Panc1 (cell line): ENCODE data around the gene COP1.

Experiments
- POLR2AphosphoS5 ChIP-seq: IDR thresholded peaks from 2 replicates; pipeline ENCODE4 v1.6.1; 2012; ENCODE audit warnings: mild to moderate bottlenecking, low read depth, low read length, moderate library complexity
- SIN3A ChIP-seq: IDR thresholded peaks from 2 replicates; pipeline ENCODE4 v1.6.1; 2012; ENCODE audit warnings: low read depth, mild to moderate bottlenecking, low read length, moderate library complexity, borderline replicate concordance; ENCODE audit not compliant: insufficient read depth
- TCF7L2 ChIP-seq: IDR thresholded peaks from 2 replicates; pipeline ENCODE4 v1.6.1; 2011; ENCODE audit warnings: mild to moderate bottlenecking, low read depth, low read length, inconsistent platforms
- TF ChIP-seq, protein P1 (sequence below): fragments of 450-650 bp; IDR thresholded peaks from 2 replicates; pipeline ENCODE4 v1.5.1; 2017; ENCODE audit warnings: mild to moderate bottlenecking
- TF ChIP-seq, protein P2 (sequence below), 2 experiments: IDR thresholded peaks; 2 replicates each; pipeline ENCODE4 v1.6.1; 2011 to 2012; ENCODE audit warnings: low read depth in 2 of 2, control low read depth in 1 of 2, low read length in 1 of 2, mild to moderate bottlenecking in 1 of 2, moderate library complexity in 1 of 2; ENCODE audit not compliant: insufficient read depth in 1 of 2

DNA sequence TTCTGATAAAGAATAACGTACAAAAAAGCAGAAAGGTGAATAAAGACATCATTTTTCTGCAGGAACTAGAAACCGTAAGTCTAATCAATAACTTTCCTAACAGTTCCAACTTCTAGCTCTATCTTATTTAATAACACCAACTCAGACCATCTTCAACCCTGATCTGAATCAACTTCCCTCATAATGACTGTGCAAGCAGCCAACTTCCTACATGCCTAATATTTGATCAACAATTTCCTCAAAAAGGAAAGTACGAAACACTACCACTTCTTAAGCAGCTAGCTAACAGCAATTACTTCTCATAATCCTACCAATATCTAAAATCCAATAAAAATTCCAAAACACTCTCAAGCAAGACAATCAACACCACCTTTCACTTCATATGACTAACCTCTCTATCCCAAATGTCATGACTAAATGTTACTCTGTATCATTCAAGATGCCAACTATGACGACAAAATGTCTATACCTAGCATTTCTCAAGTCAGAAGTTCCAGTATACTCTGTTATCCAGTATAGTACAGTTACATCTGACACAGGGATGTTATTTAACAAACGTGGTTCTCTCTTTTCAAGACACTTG is 1.7 kb downstream of the COP1 start:
- TF ChIP-seq, protein P1, sequence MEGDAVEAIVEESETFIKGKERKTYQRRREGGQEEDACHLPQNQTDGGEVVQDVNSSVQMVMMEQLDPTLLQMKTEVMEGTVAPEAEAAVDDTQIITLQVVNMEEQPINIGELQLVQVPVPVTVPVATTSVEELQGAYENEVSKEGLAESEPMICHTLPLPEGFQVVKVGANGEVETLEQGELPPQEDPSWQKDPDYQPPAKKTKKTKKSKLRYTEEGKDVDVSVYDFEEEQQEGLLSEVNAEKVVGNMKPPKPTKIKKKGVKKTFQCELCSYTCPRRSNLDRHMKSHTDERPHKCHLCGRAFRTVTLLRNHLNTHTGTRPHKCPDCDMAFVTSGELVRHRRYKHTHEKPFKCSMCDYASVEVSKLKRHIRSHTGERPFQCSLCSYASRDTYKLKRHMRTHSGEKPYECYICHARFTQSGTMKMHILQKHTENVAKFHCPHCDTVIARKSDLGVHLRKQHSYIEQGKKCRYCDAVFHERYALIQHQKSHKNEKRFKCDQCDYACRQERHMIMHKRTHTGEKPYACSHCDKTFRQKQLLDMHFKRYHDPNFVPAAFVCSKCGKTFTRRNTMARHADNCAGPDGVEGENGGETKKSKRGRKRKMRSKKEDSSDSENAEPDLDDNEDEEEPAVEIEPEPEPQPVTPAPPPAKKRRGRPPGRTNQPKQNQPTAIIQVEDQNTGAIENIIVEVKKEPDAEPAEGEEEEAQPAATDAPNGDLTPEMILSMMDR = no peak
- TF ChIP-seq, protein P2, sequence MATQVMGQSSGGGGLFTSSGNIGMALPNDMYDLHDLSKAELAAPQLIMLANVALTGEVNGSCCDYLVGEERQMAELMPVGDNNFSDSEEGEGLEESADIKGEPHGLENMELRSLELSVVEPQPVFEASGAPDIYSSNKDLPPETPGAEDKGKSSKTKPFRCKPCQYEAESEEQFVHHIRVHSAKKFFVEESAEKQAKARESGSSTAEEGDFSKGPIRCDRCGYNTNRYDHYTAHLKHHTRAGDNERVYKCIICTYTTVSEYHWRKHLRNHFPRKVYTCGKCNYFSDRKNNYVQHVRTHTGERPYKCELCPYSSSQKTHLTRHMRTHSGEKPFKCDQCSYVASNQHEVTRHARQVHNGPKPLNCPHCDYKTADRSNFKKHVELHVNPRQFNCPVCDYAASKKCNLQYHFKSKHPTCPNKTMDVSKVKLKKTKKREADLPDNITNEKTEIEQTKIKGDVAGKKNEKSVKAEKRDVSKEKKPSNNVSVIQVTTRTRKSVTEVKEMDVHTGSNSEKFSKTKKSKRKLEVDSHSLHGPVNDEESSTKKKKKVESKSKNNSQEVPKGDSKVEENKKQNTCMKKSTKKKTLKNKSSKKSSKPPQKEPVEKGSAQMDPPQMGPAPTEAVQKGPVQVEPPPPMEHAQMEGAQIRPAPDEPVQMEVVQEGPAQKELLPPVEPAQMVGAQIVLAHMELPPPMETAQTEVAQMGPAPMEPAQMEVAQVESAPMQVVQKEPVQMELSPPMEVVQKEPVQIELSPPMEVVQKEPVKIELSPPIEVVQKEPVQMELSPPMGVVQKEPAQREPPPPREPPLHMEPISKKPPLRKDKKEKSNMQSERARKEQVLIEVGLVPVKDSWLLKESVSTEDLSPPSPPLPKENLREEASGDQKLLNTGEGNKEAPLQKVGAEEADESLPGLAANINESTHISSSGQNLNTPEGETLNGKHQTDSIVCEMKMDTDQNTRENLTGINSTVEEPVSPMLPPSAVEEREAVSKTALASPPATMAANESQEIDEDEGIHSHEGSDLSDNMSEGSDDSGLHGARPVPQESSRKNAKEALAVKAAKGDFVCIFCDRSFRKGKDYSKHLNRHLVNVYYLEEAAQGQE (IDR thresholded peaks at IDR 0.05; ENCODE audit: insufficient read depth in 1 of 2, low read depth in 2 of 2, low read length in 1 of 2) = no peak
- TF ChIP-seq POLR2AphosphoS5 (no peak), SIN3A (no peak), TCF7L2 (no peak)
